Kidney epithelial cell (primary cell): ENCODE data around the gene TFRC. TPM values are rescaled to one million over a fixed set of nuclear protein-coding genes. Genes with fewer than 3 reads are reported as not detected.
"Not testable (repeated sequence)": the region's sequence is repeated elsewhere in the genome, so short reads cannot be mapped to it uniquely, and the experiment has no call there.

Experiments
- DNase-seq: peaks from one replicate; pipeline ENCODE4 v3.0.0-alpha.2; 2010; ENCODE audit warnings: low read depth
- H3K27me3 ChIP-seq: 2 replicates; pipeline ENCODE4 v1.6.0; 2011; ENCODE audit warnings: low read length; ENCODE audit not compliant: control insufficient read depth, insufficient read depth
- H3K36me3 ChIP-seq: 2 replicates; pipeline ENCODE4 v1.5.1; 2011; ENCODE audit warnings: low read length; ENCODE audit not compliant: control insufficient read depth, insufficient read depth
- H3K4me3 ChIP-seq: 2 replicates; pipeline ENCODE4 v1.5.1; 2011; ENCODE audit warnings: low read depth, mild to moderate bottlenecking, control low read depth, low read length
- total RNA-seq: library from RNA; depleted of rRNA; stranded (reverse); fragments of >200 nt; gene quantifications from 2 replicates; pipeline ENCODE4 v1.2.3, GENCODE V29; 2015
- TF ChIP-seq, protein P1 (sequence below): IDR thresholded peaks from 2 replicates; pipeline ENCODE4 v1.5.1; 2011; ENCODE audit warnings: mild to moderate bottlenecking, moderate library complexity, low read length, control low read depth, inconsistent platforms; ENCODE audit not compliant: insufficient read depth, poor library complexity, severe bottlenecking

Gene TFRC
- total RNA-seq, 1 donor from 2014 or later: 97.9 TPM

DNA sequence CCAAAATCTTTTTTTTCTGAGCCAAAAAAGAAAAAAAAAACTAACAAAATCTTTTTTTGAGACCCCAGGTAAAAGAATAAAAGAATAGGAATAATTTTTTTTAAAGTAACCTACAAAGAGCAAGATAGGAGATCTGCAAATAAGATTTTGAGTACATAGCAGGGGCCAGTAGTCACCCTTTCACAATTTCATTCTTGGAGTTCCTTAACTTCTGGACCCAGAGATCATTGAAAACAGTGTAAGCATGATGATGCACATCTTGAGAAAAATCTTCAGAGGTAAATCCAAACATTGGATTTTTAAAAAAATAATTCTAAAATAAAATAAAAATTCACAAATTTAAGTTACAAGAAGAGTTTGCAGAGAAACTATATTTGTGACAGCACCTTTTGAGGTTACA lies 18.8 kb downstream of the TFRC start:
- no peak overlapping the region for H3K4me3 ChIP-seq
- no peaks in the 10 kb centered on the region for H3K27me3 ChIP-seq
- no peak for DNase-seq
- TF ChIP-seq, protein P1, sequence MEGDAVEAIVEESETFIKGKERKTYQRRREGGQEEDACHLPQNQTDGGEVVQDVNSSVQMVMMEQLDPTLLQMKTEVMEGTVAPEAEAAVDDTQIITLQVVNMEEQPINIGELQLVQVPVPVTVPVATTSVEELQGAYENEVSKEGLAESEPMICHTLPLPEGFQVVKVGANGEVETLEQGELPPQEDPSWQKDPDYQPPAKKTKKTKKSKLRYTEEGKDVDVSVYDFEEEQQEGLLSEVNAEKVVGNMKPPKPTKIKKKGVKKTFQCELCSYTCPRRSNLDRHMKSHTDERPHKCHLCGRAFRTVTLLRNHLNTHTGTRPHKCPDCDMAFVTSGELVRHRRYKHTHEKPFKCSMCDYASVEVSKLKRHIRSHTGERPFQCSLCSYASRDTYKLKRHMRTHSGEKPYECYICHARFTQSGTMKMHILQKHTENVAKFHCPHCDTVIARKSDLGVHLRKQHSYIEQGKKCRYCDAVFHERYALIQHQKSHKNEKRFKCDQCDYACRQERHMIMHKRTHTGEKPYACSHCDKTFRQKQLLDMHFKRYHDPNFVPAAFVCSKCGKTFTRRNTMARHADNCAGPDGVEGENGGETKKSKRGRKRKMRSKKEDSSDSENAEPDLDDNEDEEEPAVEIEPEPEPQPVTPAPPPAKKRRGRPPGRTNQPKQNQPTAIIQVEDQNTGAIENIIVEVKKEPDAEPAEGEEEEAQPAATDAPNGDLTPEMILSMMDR: no peak
- peaks cover 1% of the 10 kb centered on the region for H3K36me3 ChIP-seq

DNA sequence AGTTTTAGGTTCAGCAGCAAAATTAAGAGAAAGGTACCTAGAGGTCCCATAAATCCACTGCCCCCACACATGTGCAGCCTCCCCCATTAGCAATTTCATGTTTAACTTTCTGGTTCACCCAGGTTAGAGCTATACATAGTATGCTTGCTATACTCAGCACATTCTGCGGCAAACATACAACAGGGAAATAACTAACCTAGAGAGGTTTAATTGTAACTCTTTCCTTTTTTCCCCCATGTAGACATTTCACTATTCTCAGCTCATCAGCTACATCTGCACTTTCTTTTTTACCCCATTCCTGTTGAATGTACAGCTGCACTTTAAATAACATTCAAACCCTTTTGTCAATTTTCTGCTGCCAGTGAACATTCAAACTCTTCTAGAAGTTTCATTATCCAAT lies 21.1 kb downstream of the TFRC start:
- Histone ChIP-seq H3K4me3 (no peak overlapping the region), H3K27me3 (no peaks in the 10 kb centered on the region), H3K36me3 (peaks cover 1% of the 10 kb centered on the region)
- DNase-seq: no peak
- TF ChIP-seq, protein P1: no peak

DNA sequence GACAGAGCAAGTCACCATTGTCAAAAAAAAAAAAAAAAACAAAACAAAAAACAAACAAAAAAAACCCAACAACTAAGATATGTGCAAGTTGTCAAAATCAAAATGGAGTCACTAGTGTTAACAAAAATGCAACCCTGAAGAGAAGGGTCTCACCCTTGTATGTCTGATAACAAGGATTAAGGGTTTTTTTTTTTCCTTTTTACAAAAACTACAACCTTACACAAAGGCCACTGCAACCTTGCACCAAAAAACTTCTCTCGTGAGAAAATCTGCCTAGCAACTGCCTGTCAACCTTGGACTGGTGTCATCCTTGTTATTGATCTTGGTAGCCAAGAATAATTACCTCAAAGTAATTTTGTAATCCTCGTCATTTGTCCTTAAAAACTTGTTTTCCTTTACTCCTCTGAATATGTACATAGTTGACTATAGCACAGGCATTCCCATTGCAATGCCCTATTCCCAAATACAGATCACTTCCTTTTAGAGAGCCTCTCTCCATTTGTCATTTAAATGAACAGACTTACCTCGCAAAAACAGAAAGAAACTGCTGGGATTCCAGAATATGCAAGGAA lies 24.0 kb downstream of the TFRC start:
- TF ChIP-seq, protein P1: no peak
- Histone ChIP-seq H3K36me3 (peaks cover 2% of the 10 kb centered on the region), H3K27me3 (no peaks in the 10 kb centered on the region), H3K4me3 (no peak overlapping the region)
- DNase-seq: no peak

DNA sequence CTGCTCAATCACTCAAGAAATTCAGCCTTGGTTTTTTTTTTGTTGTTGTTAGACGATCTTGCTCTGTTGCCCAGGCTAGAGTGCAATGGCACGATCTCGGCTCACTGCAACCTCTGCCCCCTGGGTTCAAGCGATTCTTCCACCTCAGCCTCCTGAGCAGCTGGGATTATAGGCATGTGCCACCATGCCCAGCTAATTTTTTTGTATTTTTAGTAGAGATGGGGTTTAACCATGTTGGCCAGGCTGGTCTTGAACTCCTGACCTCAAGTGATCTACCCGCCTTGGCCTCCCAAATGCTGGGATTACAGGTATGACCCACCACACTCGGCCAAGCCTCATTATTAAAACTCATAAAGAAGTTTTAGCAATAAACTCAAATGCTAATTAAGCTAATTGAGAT lies 25.5 kb downstream of the TFRC start:
- not testable (repeated sequence) for H3K4me3 ChIP-seq, H3K27me3 ChIP-seq, DNase-seq, H3K36me3 ChIP-seq

DNA sequence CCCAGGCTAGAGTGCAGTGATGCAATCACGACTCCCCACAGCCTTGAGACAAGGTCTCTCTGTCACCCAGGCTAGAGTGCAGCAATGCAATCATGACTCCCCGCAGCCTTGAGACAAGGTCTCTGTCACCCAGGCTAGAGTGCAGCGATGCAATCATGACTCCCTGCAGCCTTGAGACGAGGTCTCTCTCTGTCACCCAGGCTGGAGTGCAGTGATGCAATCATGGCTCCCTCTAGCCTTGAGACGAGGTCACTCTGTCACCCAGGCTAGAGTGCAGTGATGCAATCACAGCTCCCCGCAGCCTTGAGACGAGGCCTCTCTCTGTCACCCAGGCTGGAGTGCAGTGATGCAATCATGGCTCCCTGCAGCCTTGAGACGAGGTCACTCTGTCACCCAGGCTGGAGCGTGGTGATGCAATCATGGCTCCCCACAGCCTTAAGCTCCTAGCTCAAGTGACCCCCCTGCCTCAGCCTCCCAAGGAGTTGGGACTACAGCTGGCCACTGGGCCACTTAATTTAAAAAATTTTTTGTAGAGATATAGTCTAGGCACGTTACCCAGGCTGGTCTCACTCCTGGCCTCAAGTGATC lies 26.1 kb downstream of the TFRC start:
- no peaks in the 10 kb centered on the region for H3K27me3 ChIP-seq
- TF ChIP-seq, protein P1: no peak
- H3K36me3 ChIP-seq: peaks cover 3% of the 10 kb centered on the region
- H3K4me3 ChIP-seq: no peak overlapping the region
- DNase-seq: no peak

DNA sequence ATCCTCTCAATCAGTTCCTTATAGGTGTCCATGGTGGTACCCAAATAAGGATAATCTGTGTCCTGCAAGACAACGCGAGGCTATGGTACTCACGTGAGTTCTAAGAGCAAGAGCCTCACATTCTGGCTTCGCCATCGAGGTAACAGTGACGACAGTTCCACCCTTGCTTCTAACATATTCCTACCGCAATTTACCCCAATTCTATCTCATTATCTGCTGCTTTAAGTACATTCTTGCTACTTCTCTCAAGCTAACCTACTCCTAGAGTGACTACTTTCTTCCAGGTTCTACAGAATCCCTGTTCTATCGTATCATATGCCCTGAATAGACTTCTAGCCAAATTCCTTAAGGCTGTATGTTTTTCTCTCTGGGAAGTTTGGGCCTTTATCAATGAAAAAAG lies 26.6 kb downstream of the TFRC start:
- no peaks in the 10 kb centered on the region for H3K27me3 ChIP-seq
- TF ChIP-seq, protein P1: no peak
- no peak overlapping the region for H3K4me3 ChIP-seq
- peaks cover 3% of the 10 kb centered on the region for H3K36me3 ChIP-seq
- DNase-seq: no peak
